AG04449 (cell line): ENCODE data around the gene ELAVL4.

Experiments used
- CTCF ChIA-PET: fragments of 350-600 bp; formaldehyde crosslinking; extraction: SDS; loops from one replicate; lab custom pipeline; 2021; ENCODE audit warnings: antibody characterized with exemption; lab: Yijun Ruan, JAX
- POLR2A ChIA-PET: fragments of 400-600, 350-600 bp; formaldehyde crosslinking; extraction: SDS; loops from one replicate; lab custom pipeline; 2020; ENCODE audit warnings: antibody characterized with exemption, inconsistent platforms; lab: Yijun Ruan, JAX
- DNase-seq: peaks from one replicate; pipeline ENCODE4 v3.0.0-alpha.2; 2010; ENCODE audit warnings: low read depth, low spot score
- H3K4me3 ChIP-seq: 2 replicates; pipeline ENCODE4 v1.5.1; 2011; ENCODE audit warnings: low read depth, mild to moderate bottlenecking, control low read depth, low read length
- CTCF ChIP-seq: IDR thresholded peaks from one replicate; pipeline ENCODE4 v1.5.1; 2011; ENCODE audit warnings: mild to moderate bottlenecking, moderate library complexity, low read length, control low read depth, inconsistent platforms; ENCODE audit not compliant: insufficient read depth; ENCODE audit errors: missing control alignments

Gene ELAVL4

GRCh38 chr1:50129201-50129600, 20.5 kb downstream of the ELAVL4 start:
- no peak overlapping the region for H3K4me3 ChIP-seq
- CTCF ChIA-PET: no interaction called here
- POLR2A ChIA-PET: no interaction called here
- no peak for TF ChIP-seq CTCF
- no peak for DNase-seq

- no peak overlapping the region for H3K4me3 ChIP-seq
- TF ChIP-seq CTCF: no peak
- ChIA-PET POLR2A (interaction anchor here (0.6 kb wide), 1 partner anchor 118 kb away, joined by 3 read pairs; no protein-coding TSS in a partner anchor), CTCF (no interaction called here)
- DNase-seq: no peak
Observed at GRCh38 chr1:50132347-50132894, 23.7 kb downstream of the ELAVL4 start.

GRCh38 chr1:50135716-50136115, 27.0 kb downstream of the ELAVL4 start:
- ChIA-PET POLR2A (no interaction called here), CTCF (no interaction called here)
- no peak for DNase-seq

GRCh38 chr1:50139339-50140181, 30.8 kb downstream of the ELAVL4 start:
- CTCF ChIA-PET: no interaction called here
- DNase-seq: no peak
- TF ChIP-seq CTCF: no peak
- POLR2A ChIA-PET: no interaction called here
- H3K4me3 ChIP-seq: no peak overlapping the region

More at GRCh38 chr1:50135716-50136115, 27.0 kb downstream of the ELAVL4 start:
- TF ChIP-seq CTCF: no peak
- H3K4me3 ChIP-seq: no peak overlapping the region

- POLR2A ChIA-PET: no interaction called here
- DNase-seq: no peak
- TF ChIP-seq CTCF: no peak
- CTCF ChIA-PET: no interaction called here
- H3K4me3 ChIP-seq: no peak overlapping the region
Observed at GRCh38 chr1:50140182-50140447, 31.4 kb downstream of the ELAVL4 start.

- no peak overlapping the region for H3K4me3 ChIP-seq
- CTCF ChIA-PET: no interaction called here
- no peak for DNase-seq
- TF ChIP-seq CTCF: no peak
- POLR2A ChIA-PET: no interaction called here
Observed at GRCh38 chr1:50147191-50147850, 38.6 kb downstream of the ELAVL4 start.
